Peyer's patch (tissue), 4 donors: ENCODE measurements around the gene FCER2. TPM values are rescaled to one million over a fixed set of nuclear protein-coding genes. Genes with fewer than 3 reads are reported as not detected.

ENCODE experiments used
- DNase-seq, 3 donors: peaks; one replicate each; pipeline ENCODE4 v3.0.0-alpha.2; 2017 to 2019
- H3K27ac ChIP-seq, 4 donors: fragments of 200-600 bp; sonication (generic); one replicate each; pipeline ENCODE4 v1.5.1; 2016 to 2019
- H3K27me3 ChIP-seq, 2 donors: fragments of 200-600 bp; sonication (generic); one replicate each; pipeline ENCODE4 v1.5.1; 2019
- H3K36me3 ChIP-seq, 3 donors: fragments of 200-600 bp; sonication (generic); one replicate each; pipeline ENCODE4 v1.5.1; 2016 to 2019
- H3K4me1 ChIP-seq, 4 donors: fragments of 200-600 bp; sonication (generic); one replicate each; pipeline ENCODE4 v1.5.1; 2016 to 2019
- H3K4me3 ChIP-seq, 4 donors: fragments of 200-600 bp; sonication (generic); 1 replicate in 3 of 4; 2 replicates in 1 of 4; pipeline ENCODE4 v1.5.1; 2016 to 2019; ENCODE audit warnings: mild to moderate bottlenecking in 1 of 4
- H3K9me3 ChIP-seq, 4 donors: fragments of 200-600 bp; sonication (generic); one replicate each; pipeline ENCODE4 v1.5.1; 2016 to 2019; ENCODE audit warnings: mild to moderate bottlenecking in 1 of 4
- POLR2A ChIP-seq, 2 donors: fragments of 450-650 bp; IDR thresholded peaks; one replicate each; pipeline ENCODE4 v1.5.1; 2017; ENCODE audit warnings: antibody characterized with exemption in 2 of 2, mild to moderate bottlenecking in 2 of 2, moderate library complexity in 2 of 2
- total RNA-seq, 4 donors: library from RNA; depleted of rRNA; stranded (reverse); fragments of >200 nt; gene quantifications; one replicate each; pipeline ENCODE4 v1.1.0, GENCODE V29; 2016
- TF ChIP-seq, protein P1 (sequence below), 6 experiments: fragments of 450-650 bp in 4 of 6; fragments of 200-600 bp in 2 of 6; sonication (generic) in 1 of 6; IDR thresholded peaks; one replicate each; pipeline ENCODE4 v1.5.1; 2017 to 2019; ENCODE audit warnings: antibody characterized with exemption in 6 of 6, mild to moderate bottlenecking in 3 of 6, moderate library complexity in 1 of 6

The FCER2 gene
- total RNA-seq, 4 donors from 2014 or later: 2.0 to 10.7 TPM; not detected in 2

DNA sequence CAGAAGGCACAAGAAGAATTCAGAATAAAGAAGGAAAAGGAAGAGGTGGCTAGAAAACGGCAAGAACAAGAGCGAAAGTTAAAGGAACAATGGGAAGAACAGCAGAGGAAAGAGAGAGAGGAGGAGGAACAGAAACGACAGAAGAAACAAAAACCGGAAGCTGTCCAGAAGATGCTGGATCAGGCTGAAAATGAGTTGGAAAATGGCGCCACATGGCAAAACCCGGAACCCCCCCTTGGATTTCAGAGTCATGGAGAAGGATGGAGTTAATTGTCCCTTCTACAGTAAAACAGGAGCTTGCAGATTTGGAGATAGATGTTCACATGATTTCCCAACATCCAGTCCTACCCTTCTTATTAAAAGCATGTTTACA, 38.7 kb upstream of the FCER2 start:
- Histone ChIP-seq H3K27me3 (no peaks in the 10 kb centered on the region), H3K4me1 (no peaks in the 10 kb centered on the region), H3K4me3 (no peak overlapping the region), H3K27ac (no peak overlapping the region), H3K36me3 (no peaks in the 10 kb centered on the region), H3K9me3 (no peaks in the 10 kb centered on the region)
- no peak for DNase-seq
- TF ChIP-seq POLR2A (IDR thresholded peaks at IDR 0.05): no peak
- TF ChIP-seq, protein P1, sequence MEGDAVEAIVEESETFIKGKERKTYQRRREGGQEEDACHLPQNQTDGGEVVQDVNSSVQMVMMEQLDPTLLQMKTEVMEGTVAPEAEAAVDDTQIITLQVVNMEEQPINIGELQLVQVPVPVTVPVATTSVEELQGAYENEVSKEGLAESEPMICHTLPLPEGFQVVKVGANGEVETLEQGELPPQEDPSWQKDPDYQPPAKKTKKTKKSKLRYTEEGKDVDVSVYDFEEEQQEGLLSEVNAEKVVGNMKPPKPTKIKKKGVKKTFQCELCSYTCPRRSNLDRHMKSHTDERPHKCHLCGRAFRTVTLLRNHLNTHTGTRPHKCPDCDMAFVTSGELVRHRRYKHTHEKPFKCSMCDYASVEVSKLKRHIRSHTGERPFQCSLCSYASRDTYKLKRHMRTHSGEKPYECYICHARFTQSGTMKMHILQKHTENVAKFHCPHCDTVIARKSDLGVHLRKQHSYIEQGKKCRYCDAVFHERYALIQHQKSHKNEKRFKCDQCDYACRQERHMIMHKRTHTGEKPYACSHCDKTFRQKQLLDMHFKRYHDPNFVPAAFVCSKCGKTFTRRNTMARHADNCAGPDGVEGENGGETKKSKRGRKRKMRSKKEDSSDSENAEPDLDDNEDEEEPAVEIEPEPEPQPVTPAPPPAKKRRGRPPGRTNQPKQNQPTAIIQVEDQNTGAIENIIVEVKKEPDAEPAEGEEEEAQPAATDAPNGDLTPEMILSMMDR (IDR thresholded peaks at IDR 0.05): no peak

DNA sequence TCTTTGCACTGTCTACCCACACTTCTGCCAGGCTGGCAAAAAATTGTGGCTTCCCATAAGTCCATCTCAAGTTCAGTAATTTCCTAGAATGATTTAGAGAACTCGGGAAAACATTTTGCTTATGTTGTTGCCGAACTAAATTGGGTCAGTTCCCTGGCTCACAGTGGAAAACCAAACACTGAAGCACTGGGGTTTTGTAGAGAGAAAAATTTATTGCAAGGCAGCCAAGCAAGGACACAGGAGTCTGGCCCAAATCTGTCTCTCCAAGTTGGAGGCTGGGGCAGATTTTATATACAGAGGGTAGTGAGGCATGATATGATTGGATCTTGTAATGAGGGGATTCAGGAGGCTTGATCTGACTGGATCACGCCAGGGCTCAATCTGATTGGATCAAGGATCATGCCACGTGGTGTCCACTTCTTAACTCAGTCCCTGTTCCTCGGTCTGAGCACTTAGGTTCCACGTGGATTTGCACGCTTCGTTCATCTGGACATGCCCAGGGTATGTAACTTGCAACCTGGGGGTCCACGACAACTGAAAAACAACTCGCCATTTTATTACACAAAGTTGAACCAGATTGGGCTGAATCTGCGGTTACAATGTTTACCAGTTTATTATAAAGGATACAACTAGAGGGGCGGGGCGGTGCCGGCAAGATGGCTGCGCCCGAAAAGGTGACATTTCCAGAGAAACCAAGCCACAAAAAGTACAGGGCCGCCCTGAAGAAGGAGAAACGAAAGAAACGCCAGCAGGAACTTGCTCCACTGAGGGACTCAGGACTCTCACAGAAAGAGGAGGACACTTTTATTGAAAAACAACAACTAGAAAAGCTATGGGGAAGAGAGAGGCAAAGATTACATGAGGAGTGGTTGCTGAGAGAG, 38.1 kb upstream of the FCER2 start:
- H3K27ac ChIP-seq: peak overlapping the region in 1 of 4 donors; percentile 35

DNA sequence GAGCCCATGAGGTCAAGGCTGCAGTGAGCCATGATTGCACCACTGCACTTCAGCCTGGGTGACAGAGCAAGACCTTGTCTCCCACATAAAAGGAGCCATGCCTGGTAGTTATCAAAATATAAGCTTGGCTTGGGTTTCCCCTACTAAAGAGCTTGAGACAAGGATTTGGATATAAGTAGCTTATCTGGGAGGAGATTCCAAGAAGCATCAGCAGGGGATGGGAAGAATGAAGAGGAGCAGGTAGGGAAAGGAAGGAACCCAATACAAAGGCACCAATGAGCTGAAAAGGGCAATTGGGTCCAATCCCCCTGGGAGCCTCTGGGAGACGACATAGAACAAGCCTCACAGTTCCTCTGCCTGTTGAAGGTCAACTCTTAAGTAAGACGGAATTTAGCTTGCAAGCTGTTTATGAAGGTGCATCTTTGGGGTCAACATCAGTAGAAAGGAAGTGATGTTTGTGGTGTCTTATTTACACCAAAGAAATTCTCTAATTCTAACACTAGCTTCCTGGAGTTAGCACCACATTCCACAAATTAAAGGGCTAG, 37.4 kb upstream of the FCER2 start:
- DNase-seq: no peak
- Histone ChIP-seq H3K27me3 (no peaks in the 10 kb centered on the region), H3K4me3 (no peak overlapping the region), H3K9me3 (no peaks in the 10 kb centered on the region), H3K4me1 (no peaks in the 10 kb centered on the region), H3K36me3 (no peaks in the 10 kb centered on the region), H3K27ac (peak overlapping the region in 1 of 4 donors; percentile 35)
- TF ChIP-seq, protein P1 (IDR thresholded peaks at IDR 0.05): no peak
- TF ChIP-seq POLR2A (IDR thresholded peaks at IDR 0.05): no peak

More for the DNA sequence above, 38.1 kb upstream of the FCER2 start:
- DNase-seq: no peak
- Histone ChIP-seq H3K4me1 (no peaks in the 10 kb centered on the region), H3K9me3 (no peaks in the 10 kb centered on the region), H3K4me3 (no peak overlapping the region), H3K36me3 (no peaks in the 10 kb centered on the region), H3K27me3 (no peaks in the 10 kb centered on the region)
- TF ChIP-seq, protein P1 (IDR thresholded peaks at IDR 0.05): no peak

DNA sequence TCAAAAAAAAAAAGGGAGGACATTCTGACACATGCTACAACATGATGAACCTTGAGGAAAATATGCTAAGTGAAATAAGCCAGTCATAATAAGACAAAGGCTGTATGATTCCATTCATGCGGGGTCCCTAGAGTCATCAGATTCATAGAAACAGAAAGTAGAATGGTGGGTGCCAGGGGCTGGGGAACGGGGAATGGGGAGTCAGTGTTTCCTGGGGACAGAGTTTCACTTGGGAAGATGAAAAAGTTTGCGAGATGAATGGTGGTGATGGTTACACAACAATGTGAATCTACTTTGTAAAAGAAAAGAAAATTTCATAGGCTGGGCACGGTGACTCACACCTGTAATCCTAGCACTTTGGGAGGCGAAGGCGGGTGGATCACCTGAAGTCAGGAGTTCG, 36.1 kb upstream of the FCER2 start:
- no peaks in the 10 kb centered on the region for H3K36me3 ChIP-seq
- no peaks in the 10 kb centered on the region for H3K4me1 ChIP-seq
- no peaks in the 10 kb centered on the region for H3K9me3 ChIP-seq
- no peak overlapping the region for H3K4me3 ChIP-seq
- DNase-seq: no peak
- TF ChIP-seq, protein P1 (IDR thresholded peaks at IDR 0.05): no peak
- no peak for TF ChIP-seq POLR2A (IDR thresholded peaks at IDR 0.05)
- H3K27me3 ChIP-seq: no peaks in the 10 kb centered on the region
- H3K27ac ChIP-seq: no peak overlapping the region

DNA sequence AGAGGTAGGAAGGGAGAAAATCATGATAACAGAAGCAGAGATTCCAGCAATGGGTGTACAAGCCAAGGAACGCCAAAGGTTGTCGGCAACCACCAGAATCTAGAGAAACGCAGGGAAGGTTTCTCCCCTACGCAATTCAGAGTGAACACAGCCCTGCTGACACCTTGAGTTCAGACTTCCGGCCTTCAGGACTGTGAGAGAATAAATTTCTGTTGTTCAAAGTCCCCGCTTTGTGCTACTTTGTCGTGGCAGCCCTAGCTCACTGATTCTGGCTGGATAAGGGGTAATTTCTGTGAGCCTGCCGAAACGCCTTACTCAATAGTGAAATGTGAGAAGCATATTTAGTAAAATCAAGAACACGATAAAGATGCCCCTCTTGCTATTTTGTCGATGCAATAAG, 35.3 kb upstream of the FCER2 start:
- Histone ChIP-seq H3K4me1 (no peaks in the 10 kb centered on the region), H3K4me3 (no peak overlapping the region), H3K27me3 (no peaks in the 10 kb centered on the region), H3K36me3 (no peaks in the 10 kb centered on the region), H3K27ac (no peak overlapping the region), H3K9me3 (no peaks in the 10 kb centered on the region)
- DNase-seq: peak in 1 of 3 donors; percentile 23
- TF ChIP-seq, protein P1 (IDR thresholded peaks at IDR 0.05): no peak
- TF ChIP-seq POLR2A (IDR thresholded peaks at IDR 0.05): no peak
